ENCODE measurements around the gene CREB5. TPM values are rescaled to one million over a fixed set of nuclear protein-coding genes. Genes with fewer than 3 reads are reported as not detected.

CREB5 gene
- total and polyA plus RNA-seq, 4 experiments from 2014 or later = not detected

DNA sequence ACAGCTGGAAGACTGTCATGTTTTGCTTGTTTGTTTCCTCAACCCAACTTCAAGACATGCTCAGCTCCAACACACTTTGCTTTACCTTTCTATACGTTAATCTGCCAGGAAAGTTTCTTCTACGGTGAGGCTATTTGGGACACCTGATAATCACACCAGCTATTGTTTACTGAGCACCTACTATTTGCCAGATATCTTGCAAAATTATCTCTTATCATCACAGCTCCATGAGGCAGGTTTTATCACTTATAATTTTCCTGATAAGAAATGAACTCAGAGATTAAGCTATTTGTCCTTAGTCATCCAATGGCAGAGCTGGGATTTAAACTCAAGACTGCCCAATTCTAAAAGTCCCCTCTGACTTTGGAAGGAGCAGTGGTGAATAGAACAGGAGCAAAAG lies 117.4 kb downstream of the CREB5 start:
- H3K36me3 Mint-ChIP-seq = no peaks in the 10 kb centered on the region
- no peaks in the 10 kb centered on the region for H3K4me1 Mint-ChIP-seq
- H3K27me3 ChIP-seq (ENCODE audit: insufficient read depth, low read length) = no peaks in the 10 kb centered on the region
- H3K27ac ChIP-seq (ENCODE audit: low read depth, low read length) = no peak overlapping the region
- CTCF ChIA-PET (ENCODE audit: partially characterized antibody) = no interaction called here
- intact Hi-C loops (cut with micrococcal nuclease) = no loop called here
- DNase-seq = no peak
- H3K9me3 Mint-ChIP-seq = peaks cover 0 to 2% (median 0%) of the 10 kb centered on the region in 8 donors
- H3K27me3 Mint-ChIP-seq = no peaks in the 10 kb centered on the region
- no peak overlapping the region for H3K4me3 Mint-ChIP-seq
- no peak overlapping the region for H3K4me3 ChIP-seq (ENCODE audit: low read length in 2 of 2)
- H3K36me3 ChIP-seq (ENCODE audit: insufficient read depth, low read length) = no peaks in the 10 kb centered on the region
- POLR2A ChIA-PET (ENCODE audit: partially characterized antibody) = no interaction called here
- no peaks in the 10 kb centered on the region for H3K9me3 ChIP-seq (ENCODE audit: control insufficient read depth in 1 of 2, low read length in 2 of 2)
- H3K27ac Mint-ChIP-seq = no peak overlapping the region
- no peaks in the 10 kb centered on the region for H3K4me1 ChIP-seq (ENCODE audit: insufficient read depth, low read length)

- Histone ChIP-seq H3K4me1 (ENCODE audit: insufficient read depth, low read length) (no peaks in the 10 kb centered on the region), H3K27me3 (ENCODE audit: insufficient read depth, low read length) (no peaks in the 10 kb centered on the region), H3K4me3 (ENCODE audit: low read length in 2 of 2) (no peak overlapping the region), H3K27ac (ENCODE audit: low read depth, low read length) (no peak overlapping the region), H3K9me3 (ENCODE audit: control insufficient read depth in 1 of 2, low read length in 2 of 2) (no peaks in the 10 kb centered on the region), H3K36me3 (ENCODE audit: insufficient read depth, low read length) (no peaks in the 10 kb centered on the region)
- H3K4me1 Mint-ChIP-seq = no peaks in the 10 kb centered on the region
- ChIA-PET CTCF (ENCODE audit: partially characterized antibody) (no interaction called here), POLR2A (ENCODE audit: partially characterized antibody) (no interaction called here)
- H3K9me3 Mint-ChIP-seq = no peaks in the 10 kb centered on the region
- no peaks in the 10 kb centered on the region for H3K27me3 Mint-ChIP-seq
- no peak overlapping the region for H3K27ac Mint-ChIP-seq
- no peak overlapping the region for H3K4me3 Mint-ChIP-seq
- H3K36me3 Mint-ChIP-seq = no peaks in the 10 kb centered on the region
- intact Hi-C loops (cut with micrococcal nuclease) = no loop called here
- DNase-seq = no peak
Observed at GRCh38 chr7:28530175-28530802, 118.0 kb downstream of the CREB5 start.

DNA sequence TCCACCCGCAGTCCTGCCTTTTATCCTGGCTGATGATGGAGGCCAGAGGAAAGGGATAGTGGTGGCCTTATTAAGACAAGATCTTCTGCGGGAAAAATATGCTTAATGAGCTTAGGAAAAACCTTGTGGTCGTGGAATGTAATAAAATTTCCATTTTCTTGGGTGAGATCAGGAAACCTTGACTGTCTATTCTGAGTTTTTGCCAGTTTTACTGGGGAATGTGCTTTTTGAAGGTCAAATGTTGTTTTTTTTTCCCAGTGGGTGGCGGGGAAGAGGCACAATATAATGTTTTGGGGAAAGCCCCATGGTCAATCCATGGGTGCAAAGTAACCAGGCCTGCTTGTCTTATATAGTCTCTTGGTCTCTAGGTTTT lies 118.5 kb downstream of the CREB5 start:
- Histone ChIP-seq H3K9me3 (ENCODE audit: control insufficient read depth in 1 of 2, low read length in 2 of 2) (no peaks in the 10 kb centered on the region), H3K27me3 (ENCODE audit: insufficient read depth, low read length) (no peaks in the 10 kb centered on the region), H3K36me3 (ENCODE audit: insufficient read depth, low read length) (no peaks in the 10 kb centered on the region), H3K4me1 (ENCODE audit: insufficient read depth, low read length) (no peaks in the 10 kb centered on the region), H3K4me3 (ENCODE audit: low read length in 2 of 2) (no peak overlapping the region), H3K27ac (ENCODE audit: low read depth, low read length) (no peak overlapping the region)
- Mint-ChIP-seq H3K27ac (no peak overlapping the region), H3K27me3 (no peaks in the 10 kb centered on the region), H3K4me1 (no peaks in the 10 kb centered on the region), H3K9me3 (no peaks in the 10 kb centered on the region), H3K4me3 (no peak overlapping the region), H3K36me3 (no peaks in the 10 kb centered on the region)
- no peak for DNase-seq
- intact Hi-C loops (cut with micrococcal nuclease) = no loop called here
- POLR2A ChIA-PET (ENCODE audit: partially characterized antibody) = no interaction called here
- CTCF ChIA-PET (ENCODE audit: partially characterized antibody) = no interaction called here

DNA sequence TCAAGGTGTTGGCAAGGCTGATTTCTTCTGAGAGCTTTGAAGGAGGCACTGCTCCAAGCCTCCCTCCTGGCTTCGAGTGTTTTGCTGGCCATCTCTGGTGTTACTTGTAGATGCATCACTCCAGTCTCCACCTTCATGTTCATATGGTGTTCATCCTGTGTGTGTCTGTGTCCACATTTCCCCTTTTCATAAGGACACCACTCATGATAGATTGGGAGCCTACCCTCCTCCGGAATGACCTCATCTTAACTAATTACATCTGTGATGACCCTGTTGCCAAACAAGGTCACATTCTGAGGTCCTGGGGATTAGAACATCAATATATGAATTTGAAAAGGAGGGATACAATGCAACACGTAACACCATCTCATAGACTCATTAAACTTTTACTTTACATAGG lies 119.0 kb downstream of the CREB5 start:
- Mint-ChIP-seq H3K4me3 (no peak overlapping the region), H3K27ac (no peak overlapping the region), H3K27me3 (no peaks in the 10 kb centered on the region), H3K9me3 (no peaks in the 10 kb centered on the region), H3K36me3 (no peaks in the 10 kb centered on the region), H3K4me1 (no peaks in the 10 kb centered on the region)
- Histone ChIP-seq H3K27me3 (ENCODE audit: insufficient read depth, low read length) (no peaks in the 10 kb centered on the region), H3K4me1 (ENCODE audit: insufficient read depth, low read length) (no peaks in the 10 kb centered on the region), H3K36me3 (ENCODE audit: insufficient read depth, low read length) (no peaks in the 10 kb centered on the region), H3K27ac (ENCODE audit: low read depth, low read length) (no peak overlapping the region), H3K4me3 (ENCODE audit: low read length in 2 of 2) (no peak overlapping the region), H3K9me3 (ENCODE audit: control insufficient read depth in 1 of 2, low read length in 2 of 2) (no peaks in the 10 kb centered on the region)
- intact Hi-C loops (cut with micrococcal nuclease) = no loop called here
- ChIA-PET CTCF (ENCODE audit: partially characterized antibody) (no interaction called here), POLR2A (ENCODE audit: partially characterized antibody) (no interaction called here)
- no peak for DNase-seq

DNA sequence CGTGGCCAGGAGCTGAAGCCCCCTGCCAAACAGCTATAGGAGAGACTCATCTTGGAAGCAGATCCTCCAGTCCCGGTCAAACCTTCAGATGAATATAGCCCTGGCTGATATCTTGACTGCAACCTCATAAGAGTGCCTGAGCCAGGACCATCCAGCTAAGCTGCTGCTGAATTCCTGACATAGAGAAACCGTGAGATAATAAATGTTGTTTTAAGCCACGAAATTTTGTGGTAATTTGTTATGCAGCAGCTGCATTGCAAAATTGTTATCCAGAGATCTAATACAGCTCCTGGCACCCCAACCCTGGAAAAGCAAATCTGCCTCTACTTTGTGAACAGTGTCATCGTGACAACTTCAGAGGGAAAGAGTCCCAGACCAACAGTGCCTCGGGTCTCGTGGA lies 119.9 kb downstream of the CREB5 start:
- CTCF ChIA-PET (ENCODE audit: partially characterized antibody) = no interaction called here
- H3K4me3 Mint-ChIP-seq = no peak overlapping the region
- Histone ChIP-seq H3K27ac (ENCODE audit: low read depth, low read length) (no peak overlapping the region), H3K9me3 (ENCODE audit: control insufficient read depth in 1 of 2, low read length in 2 of 2) (no peaks in the 10 kb centered on the region), H3K4me3 (ENCODE audit: low read length in 2 of 2) (no peak overlapping the region), H3K27me3 (ENCODE audit: insufficient read depth, low read length) (no peaks in the 10 kb centered on the region), H3K36me3 (ENCODE audit: insufficient read depth, low read length) (no peaks in the 10 kb centered on the region), H3K4me1 (ENCODE audit: insufficient read depth, low read length) (no peaks in the 10 kb centered on the region)
- intact Hi-C loops (cut with micrococcal nuclease) = no loop called here
- no peaks in the 10 kb centered on the region for H3K9me3 Mint-ChIP-seq
- no peak overlapping the region for H3K27ac Mint-ChIP-seq
- no peaks in the 10 kb centered on the region for H3K4me1 Mint-ChIP-seq
- H3K36me3 Mint-ChIP-seq = no peaks in the 10 kb centered on the region
- POLR2A ChIA-PET (ENCODE audit: partially characterized antibody) = no interaction called here
- DNase-seq = no peak
- H3K27me3 Mint-ChIP-seq = no peaks in the 10 kb centered on the region

DNA sequence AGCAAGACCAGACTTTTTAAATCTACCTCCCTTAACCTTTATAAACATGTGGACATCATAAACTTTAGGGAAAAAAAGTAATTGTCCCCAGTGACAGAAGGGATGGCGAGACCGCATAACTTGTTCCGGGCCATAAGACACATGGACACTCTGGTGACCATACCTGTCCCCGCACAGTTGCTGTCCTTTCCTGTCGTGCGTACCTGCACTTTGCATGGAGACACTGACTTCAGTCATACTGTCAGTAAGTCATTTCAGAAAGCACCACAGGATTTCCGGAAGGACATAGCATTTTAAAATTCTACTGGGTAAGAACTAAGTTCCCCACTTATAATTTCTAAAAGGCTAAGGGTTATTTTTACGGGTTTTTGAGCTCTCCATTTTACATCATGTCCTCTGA lies 120.9 kb downstream of the CREB5 start:
- H3K27me3 Mint-ChIP-seq = peaks cover 0 to 1% of the 10 kb centered on the region in 2 donors

DNA sequence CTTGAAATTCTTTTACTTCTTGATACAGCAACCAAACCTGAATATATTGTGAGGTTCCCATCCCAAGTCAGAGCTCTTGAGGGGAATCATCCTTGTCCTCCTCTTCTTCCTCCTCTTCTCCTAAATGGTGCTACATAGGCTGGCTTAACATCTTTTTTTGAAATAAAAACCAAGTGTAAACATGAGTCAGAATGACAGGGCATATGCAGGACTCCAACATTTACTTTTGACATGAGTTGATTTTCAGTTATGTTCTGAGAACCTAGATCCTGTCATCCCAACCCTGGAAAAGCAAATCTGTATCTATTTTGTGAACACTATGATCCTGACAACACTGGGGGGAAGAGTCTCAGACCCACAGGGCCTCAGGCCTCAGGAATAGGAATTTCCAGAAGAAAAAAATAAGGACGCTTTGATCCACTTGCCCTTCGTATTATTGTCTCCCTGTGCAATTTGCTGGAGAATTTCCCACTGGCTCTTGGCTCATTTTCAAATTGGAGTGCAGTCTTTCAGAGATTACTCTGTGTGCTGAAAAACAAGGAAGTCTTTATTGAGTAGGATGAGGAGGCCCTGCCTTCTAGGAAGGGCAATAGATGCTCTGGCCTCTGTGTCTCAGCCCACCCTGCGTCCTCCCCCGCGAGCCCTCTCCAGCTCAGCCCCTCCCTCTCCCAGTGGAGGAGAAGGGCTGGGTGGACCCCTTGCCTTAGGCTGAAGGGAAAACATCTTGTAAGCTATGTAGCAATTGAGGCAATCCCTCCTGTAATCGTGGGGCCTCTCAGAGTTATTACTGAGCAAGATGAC lies 121.6 kb downstream of the CREB5 start:
- Histone ChIP-seq H3K9me3 (ENCODE audit: control insufficient read depth in 1 of 2, low read length in 2 of 2) (no peaks in the 10 kb centered on the region), H3K4me3 (ENCODE audit: low read length in 2 of 2) (no peak overlapping the region), H3K27me3 (ENCODE audit: insufficient read depth, low read length) (no peaks in the 10 kb centered on the region), H3K36me3 (ENCODE audit: insufficient read depth, low read length) (no peaks in the 10 kb centered on the region), H3K27ac (ENCODE audit: low read depth, low read length) (no peak overlapping the region), H3K4me1 (ENCODE audit: insufficient read depth, low read length) (no peaks in the 10 kb centered on the region)
- no peak for DNase-seq
- peaks cover 0 to 1% of the 10 kb centered on the region in 2 donors for H3K27me3 Mint-ChIP-seq
- H3K9me3 Mint-ChIP-seq = peaks cover 0 to 5% (median 0%) of the 10 kb centered on the region in 8 donors
- H3K27ac Mint-ChIP-seq = no peak overlapping the region
- H3K4me3 Mint-ChIP-seq = no peak overlapping the region
- no peaks in the 10 kb centered on the region for H3K36me3 Mint-ChIP-seq
- POLR2A ChIA-PET (ENCODE audit: partially characterized antibody) = no interaction called here
- no peaks in the 10 kb centered on the region for H3K4me1 Mint-ChIP-seq
- intact Hi-C loops (cut with micrococcal nuclease) = no loop called here
- CTCF ChIA-PET (ENCODE audit: partially characterized antibody) = no interaction called here

More for the DNA sequence above, 120.9 kb downstream of the CREB5 start:
- Histone ChIP-seq H3K36me3 (ENCODE audit: insufficient read depth, low read length) (no peaks in the 10 kb centered on the region), H3K27ac (ENCODE audit: low read depth, low read length) (no peak overlapping the region), H3K4me1 (ENCODE audit: insufficient read depth, low read length) (no peaks in the 10 kb centered on the region), H3K9me3 (ENCODE audit: control insufficient read depth in 1 of 2, low read length in 2 of 2) (no peaks in the 10 kb centered on the region), H3K27me3 (ENCODE audit: insufficient read depth, low read length) (no peaks in the 10 kb centered on the region), H3K4me3 (ENCODE audit: low read length in 2 of 2) (no peak overlapping the region)
- CTCF ChIA-PET (ENCODE audit: partially characterized antibody) = no interaction called here
- no peak for DNase-seq
- Mint-ChIP-seq H3K9me3 (peaks cover 0 to 5% (median 0%) of the 10 kb centered on the region in 8 donors), H3K4me1 (no peaks in the 10 kb centered on the region), H3K27ac (no peak overlapping the region), H3K36me3 (no peaks in the 10 kb centered on the region), H3K4me3 (no peak overlapping the region)
- intact Hi-C loops (cut with micrococcal nuclease) = no loop called here
- POLR2A ChIA-PET (ENCODE audit: partially characterized antibody) = no interaction called here

Measured in CD4-positive, alpha-beta memory T cell (primary cell).